OCI-LY7 (cell line): ENCODE measurements around the gene ZNF518A. TPM values are rescaled to one million over a fixed set of nuclear protein-coding genes. Genes with fewer than 3 reads are reported as not detected.

Experiments
- BruUV-seq: library from RNA; stranded (reverse); fragments of 400-500 nt; replicated peaks from 2 replicates; lab custom pipeline; 2021; lab: Mats Ljungman, UMichigan
- CTCF ChIA-PET: fragments of 300-600 bp; sonication (Branson Sonifier 250); formaldehyde crosslinking; loops from one replicate; lab custom pipeline; 2022; ENCODE audit warnings: antibody characterized with exemption; ENCODE audit not compliant: unreplicated experiment; lab: Charles Lee
- POLR2A ChIA-PET: fragments of 300-600 bp; sonication (Branson Sonifier 250); formaldehyde crosslinking; loops from one replicate; lab custom pipeline; 2022; ENCODE audit warnings: antibody characterized with exemption; lab: Charles Lee
- DNase-seq: peaks from one replicate; pipeline ENCODE4 v3.0.0-alpha.2; 2015; ENCODE audit warnings: low spot score
- H2AFZ ChIP-seq: fragments of 200-600 bp; sonication (generic), shearing (Covaris generic); 2 replicates; pipeline ENCODE4 v1.6.1; 2014; ENCODE audit warnings: mild to moderate bottlenecking, antibody characterized with exemption, low read length, moderate library complexity
- H3K27ac ChIP-seq: fragments of 200-600 bp; sonication (generic); 2 replicates; pipeline ENCODE4 v1.5.1; 2014; ENCODE audit warnings: mixed run types, low read depth, mild to moderate bottlenecking, moderate library complexity, low read length, inconsistent platforms; ENCODE audit not compliant: poor library complexity, severe bottlenecking
- H3K36me3 ChIP-seq: fragments of 200-600 bp; sonication (generic); 2 replicates; pipeline ENCODE4 v1.6.1; 2014; ENCODE audit warnings: mild to moderate bottlenecking, antibody characterized with exemption, low read length, moderate library complexity, mixed read lengths; ENCODE audit not compliant: insufficient read depth
- H3K4me1 ChIP-seq: fragments of 200-600 bp; sonication (generic); 2 replicates; pipeline ENCODE4 v1.5.1; 2014; ENCODE audit warnings: mild to moderate bottlenecking, low read length; ENCODE audit not compliant: insufficient read depth, poor library complexity, severe bottlenecking
- H3K4me2 ChIP-seq: fragments of 200-600 bp; sonication (generic); 2 replicates; pipeline ENCODE4 v1.6.1; 2014; ENCODE audit warnings: mild to moderate bottlenecking, low read length
- H3K4me3 ChIP-seq: fragments of 200-600 bp; sonication (generic); 2 replicates; pipeline ENCODE4 v1.5.1; 2014; ENCODE audit warnings: mild to moderate bottlenecking, low read depth, low read length; ENCODE audit not compliant: poor library complexity, severe bottlenecking
- H3K79me2 ChIP-seq: fragments of 200-600 bp; sonication (generic); 2 replicates; pipeline ENCODE4 v1.6.1; 2016; ENCODE audit warnings: low read depth, mild to moderate bottlenecking, low read length, moderate library complexity, mixed read lengths; ENCODE audit not compliant: insufficient read depth
- H3K9me2 ChIP-seq: fragments of 200-600 bp; sonication (generic); 2 replicates; pipeline ENCODE4 v1.6.1; 2016; ENCODE audit warnings: mild to moderate bottlenecking, low read length, mixed read lengths; ENCODE audit not compliant: insufficient read depth
- H3K9me3 ChIP-seq: fragments of 200-600 bp; sonication (generic); 2 replicates; pipeline ENCODE4 v1.6.1; 2014; ENCODE audit warnings: mild to moderate bottlenecking, mixed run types, low read length, mixed read lengths
- H4K20me1 ChIP-seq: fragments of 200-600 bp; sonication (generic); 2 replicates; pipeline ENCODE4 v1.6.1; 2014; ENCODE audit warnings: mild to moderate bottlenecking, antibody characterized with exemption, low read length, moderate library complexity, mixed read lengths; ENCODE audit not compliant: insufficient read depth
- EZH2phosphoT487 ChIP-seq: fragments of 200-600 bp; sonication (generic); IDR thresholded peaks from 2 replicates; pipeline ENCODE4 v1.6.1; 2018; ENCODE audit warnings: low read depth, borderline replicate concordance, mild to moderate bottlenecking, mixed run types, antibody characterized with exemption, low read length, moderate library complexity, mixed read lengths
- intact Hi-C: fragments of 100-400 bp; cut with micrococcal nuclease; formaldehyde crosslinking; loops from one replicate; pipeline ENCODE4 v1.10.0; 2022; ENCODE audit not compliant: unreplicated experiment
- total RNA-seq, 2 experiments: library from RNA; depleted of rRNA in 1 of 2; stranded (reverse); fragments of >200 nt in 1 of 2; shearing (Covaris generic) in 1 of 2; gene quantifications; 2 replicates each; pipeline ENCODE4 v1.2.3, GENCODE V29; 2014 to 2022
- TF ChIP-seq, protein P1 (sequence below): fragments of 200-600 bp; sonication (generic); conservative IDR thresholded peaks from 2 replicates; pipeline ENCODE4 v1.5.1; 2014; ENCODE audit warnings: mild to moderate bottlenecking, antibody characterized with exemption, low read length, moderate library complexity, mixed read lengths

The ZNF518A gene
- total RNA-seq, 2 experiments from 2014 or later: 19.4 to 19.7 TPM

DNA sequence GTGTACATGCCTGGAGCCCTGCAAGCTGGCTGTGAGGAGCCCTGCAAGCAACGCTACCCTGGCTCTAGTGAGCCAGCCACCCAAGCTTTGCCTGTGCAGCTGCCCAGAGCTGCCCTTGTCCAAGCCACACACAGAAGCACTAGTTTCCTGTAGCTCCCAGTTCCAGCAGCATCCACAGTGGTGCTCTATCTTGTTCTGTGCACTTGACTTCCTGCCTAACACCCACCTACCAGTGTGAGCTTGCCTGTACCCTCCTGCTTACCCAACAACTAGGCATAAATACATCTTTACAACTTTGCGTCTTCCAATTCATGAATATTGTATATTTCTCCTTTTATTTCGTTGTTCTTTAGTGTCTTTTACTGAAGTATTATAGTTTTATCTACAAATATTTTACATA lies 32.2 kb upstream of the ZNF518A start:
- no peak for TF ChIP-seq EZH2phosphoT487
- TF ChIP-seq, protein P1, sequence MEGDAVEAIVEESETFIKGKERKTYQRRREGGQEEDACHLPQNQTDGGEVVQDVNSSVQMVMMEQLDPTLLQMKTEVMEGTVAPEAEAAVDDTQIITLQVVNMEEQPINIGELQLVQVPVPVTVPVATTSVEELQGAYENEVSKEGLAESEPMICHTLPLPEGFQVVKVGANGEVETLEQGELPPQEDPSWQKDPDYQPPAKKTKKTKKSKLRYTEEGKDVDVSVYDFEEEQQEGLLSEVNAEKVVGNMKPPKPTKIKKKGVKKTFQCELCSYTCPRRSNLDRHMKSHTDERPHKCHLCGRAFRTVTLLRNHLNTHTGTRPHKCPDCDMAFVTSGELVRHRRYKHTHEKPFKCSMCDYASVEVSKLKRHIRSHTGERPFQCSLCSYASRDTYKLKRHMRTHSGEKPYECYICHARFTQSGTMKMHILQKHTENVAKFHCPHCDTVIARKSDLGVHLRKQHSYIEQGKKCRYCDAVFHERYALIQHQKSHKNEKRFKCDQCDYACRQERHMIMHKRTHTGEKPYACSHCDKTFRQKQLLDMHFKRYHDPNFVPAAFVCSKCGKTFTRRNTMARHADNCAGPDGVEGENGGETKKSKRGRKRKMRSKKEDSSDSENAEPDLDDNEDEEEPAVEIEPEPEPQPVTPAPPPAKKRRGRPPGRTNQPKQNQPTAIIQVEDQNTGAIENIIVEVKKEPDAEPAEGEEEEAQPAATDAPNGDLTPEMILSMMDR: no peak
- no peak overlapping the region for H3K4me3 ChIP-seq
- intact Hi-C loops: no loop called here
- no TSS peak for BruUV-seq
- ChIA-PET POLR2A (interaction anchor here (0.5 to 1.0 kb wide), 2 partner anchors 10 to 242 kb away, joined by 3 to 4 read pairs; no protein-coding TSS in a partner anchor), CTCF (no interaction called here)
- H2AFZ ChIP-seq: peak overlapping the region; percentile 2; the same call in 1 of the 2 replicates
- H3K4me2 ChIP-seq: no peak overlapping the region
- no peaks in the 10 kb centered on the region for H3K36me3 ChIP-seq
- H3K4me1 ChIP-seq: no peaks in the 10 kb centered on the region
- H4K20me1 ChIP-seq: no peaks in the 10 kb centered on the region
- H3K27ac ChIP-seq: no peak overlapping the region
- H3K9me3 ChIP-seq: no peaks in the 10 kb centered on the region
- H3K9me2 ChIP-seq: no peaks in the 10 kb centered on the region
- no peak for DNase-seq
- H3K79me2 ChIP-seq: no peaks in the 10 kb centered on the region

DNA sequence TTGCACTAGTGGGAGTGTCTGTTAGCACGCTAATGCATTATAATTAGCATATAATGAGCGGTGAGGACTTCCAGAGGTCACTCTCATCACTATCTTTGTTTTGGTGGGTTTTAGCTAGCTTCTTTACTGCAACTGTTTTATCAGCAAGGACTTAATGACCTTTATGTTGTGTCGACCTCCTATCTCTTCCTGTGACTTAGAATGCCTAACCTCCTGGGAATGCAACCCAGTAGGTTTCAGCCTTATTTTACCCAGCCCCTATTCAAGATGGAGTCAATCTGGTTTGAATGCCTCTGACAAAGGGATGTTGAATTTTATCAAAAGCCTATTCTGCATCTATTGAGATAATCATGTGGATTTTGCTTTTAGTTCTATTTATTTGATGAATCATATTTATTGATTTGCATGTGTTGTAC lies 22.5 kb upstream of the ZNF518A start:
- BruUV-seq: no TSS peak
- no peak overlapping the region for H3K4me3 ChIP-seq
- ChIA-PET CTCF (no interaction called here), POLR2A (interaction anchor here (0.8 to 1.4 kb wide), 3 partner anchors 10 to 17 kb away, joined by 3 to 4 read pairs (median 3); no protein-coding TSS in a partner anchor)
- no peaks in the 10 kb centered on the region for H3K9me2 ChIP-seq
- no peak overlapping the region for H3K27ac ChIP-seq
- no peak overlapping the region for H2AFZ ChIP-seq
- H3K4me2 ChIP-seq: no peak overlapping the region
- no peaks in the 10 kb centered on the region for H4K20me1 ChIP-seq
- peaks cover 7% of the 10 kb centered on the region; the same call in 1 of the 2 replicates for H3K9me3 ChIP-seq
- intact Hi-C loops: no loop called here
- H3K79me2 ChIP-seq: no peaks in the 10 kb centered on the region
- TF ChIP-seq, protein P1: no peak
- no peak for TF ChIP-seq EZH2phosphoT487
- DNase-seq: no peak
- no peaks in the 10 kb centered on the region for H3K36me3 ChIP-seq
- no peaks in the 10 kb centered on the region for H3K4me1 ChIP-seq

DNA sequence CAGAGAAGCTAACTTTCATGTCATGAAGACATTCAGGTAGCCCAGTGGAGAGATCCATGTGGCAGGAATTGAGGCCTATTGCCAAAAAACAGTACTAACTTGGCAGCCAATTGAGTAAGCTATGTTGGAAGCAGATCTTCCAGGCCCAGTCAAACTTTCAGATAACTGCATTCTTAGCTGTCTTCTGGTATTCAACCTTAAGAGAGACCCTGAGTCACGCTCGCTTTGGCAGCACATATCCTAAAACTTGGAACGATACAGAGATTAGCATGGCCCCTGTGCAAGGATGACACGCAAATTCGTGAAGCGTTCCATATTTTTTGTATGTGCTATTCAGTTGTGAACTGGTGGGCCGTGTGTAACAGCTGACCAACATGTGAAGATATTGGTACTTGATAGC lies 17.6 kb upstream of the ZNF518A start:
- Histone ChIP-seq H3K9me3 (peaks cover 7% of the 10 kb centered on the region; the same call in 1 of the 2 replicates), H2AFZ (no peak overlapping the region), H3K27ac (no peak overlapping the region), H3K79me2 (no peaks in the 10 kb centered on the region), H3K36me3 (no peaks in the 10 kb centered on the region), H4K20me1 (no peaks in the 10 kb centered on the region), H3K4me1 (no peaks in the 10 kb centered on the region), H3K4me2 (no peak overlapping the region), H3K9me2 (no peaks in the 10 kb centered on the region), H3K4me3 (no peak overlapping the region)
- ChIA-PET CTCF (no interaction called here), POLR2A (interaction anchor here (0.7 kb wide), 1 partner anchor 10 kb away, joined by 3 read pairs; no protein-coding TSS in a partner anchor)
- no TSS peak for BruUV-seq
- DNase-seq: no peak
- TF ChIP-seq EZH2phosphoT487: no peak
- TF ChIP-seq, protein P1: no peak
- intact Hi-C loops: no loop called here
